HG03108 (cell line): ENCODE data around the gene TUBGCP4.

ENCODE experiments used
- ATAC-seq: cut with Tn5 transposase; IDR thresholded peaks from one replicate; pipeline ENCODE4 v1.9.1; 2021; ENCODE audit warnings: moderate library complexity; ENCODE audit not compliant: unreplicated experiment

The TUBGCP4 gene

DNA sequence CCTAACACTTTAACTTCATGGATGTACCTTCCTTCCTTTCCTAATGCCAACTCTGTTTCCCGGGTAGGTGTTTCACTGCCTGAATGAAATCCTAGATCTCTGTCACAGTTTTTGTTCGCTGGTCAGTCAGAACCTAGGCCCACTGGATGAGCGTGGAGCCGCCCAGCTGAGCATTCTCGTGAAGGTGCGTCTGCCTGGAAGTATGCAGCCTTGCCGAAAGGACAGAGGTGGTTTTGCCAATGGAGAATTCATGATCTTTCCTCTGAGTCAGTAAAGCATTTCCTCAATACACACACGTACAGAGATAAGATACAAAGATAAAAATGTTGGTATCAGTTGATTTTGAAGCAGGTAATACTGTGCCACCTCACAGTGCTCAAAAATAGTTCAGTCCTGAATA is 32.7 kb downstream of the TUBGCP4 start:
- no peak for ATAC-seq

DNA sequence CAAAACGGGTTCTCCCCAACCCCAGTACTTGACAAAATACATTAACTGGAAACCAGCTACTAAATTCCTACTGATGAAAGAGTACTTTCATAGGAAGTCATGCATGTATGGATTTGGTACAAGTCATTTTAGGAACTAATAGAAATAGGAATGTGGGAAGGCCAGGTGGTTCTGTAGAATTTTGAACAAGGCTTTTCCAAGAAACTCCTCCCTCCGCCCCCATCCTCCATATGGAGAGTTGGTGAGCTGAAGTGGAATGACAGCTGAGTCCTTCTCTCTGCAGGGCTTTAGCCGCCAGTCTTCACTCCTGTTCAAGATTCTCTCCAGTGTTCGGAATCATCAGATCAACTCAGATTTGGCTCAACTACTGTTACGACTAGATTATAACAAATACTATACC is 33.2 kb downstream of the TUBGCP4 start:
- no peak for ATAC-seq

DNA sequence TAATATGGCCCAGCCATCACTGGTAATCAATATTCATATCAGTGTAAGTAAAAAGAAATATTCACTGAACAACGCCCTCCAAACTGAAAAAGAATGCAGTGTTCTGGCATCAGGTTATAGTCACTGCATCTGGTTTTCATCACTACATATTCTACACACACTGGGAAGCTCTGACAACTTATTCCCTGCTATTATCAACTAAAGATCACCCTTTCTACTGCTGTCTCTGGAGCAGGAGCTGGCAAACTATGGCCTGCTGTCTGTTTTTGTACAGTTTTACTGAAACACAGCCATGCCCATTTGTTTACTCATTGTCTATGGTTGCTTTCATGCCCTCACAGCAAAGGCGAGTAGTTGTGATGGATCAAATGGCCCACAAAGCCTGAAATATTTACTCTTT is 35.3 kb downstream of the TUBGCP4 start:
- no peak for ATAC-seq

DNA sequence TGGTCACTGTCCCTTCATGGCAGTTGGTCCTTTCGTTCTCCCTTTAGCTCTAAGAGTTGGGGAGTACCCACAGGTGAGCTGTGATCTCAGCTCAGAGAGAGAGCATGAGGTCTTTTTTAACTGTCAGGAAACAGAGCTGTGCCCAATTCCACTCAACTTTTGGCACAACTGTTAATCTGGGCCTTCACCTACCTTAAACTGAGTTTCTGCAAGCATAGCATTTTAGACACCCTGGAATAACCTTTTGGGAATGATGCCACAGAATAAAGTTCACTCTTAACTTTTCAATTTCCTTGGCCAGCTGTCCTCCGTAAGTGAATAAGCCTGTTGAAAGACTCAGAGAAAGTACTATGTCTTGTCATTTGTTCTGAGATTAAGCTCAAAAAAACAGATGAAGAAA is 35.9 kb downstream of the TUBGCP4 start:
- no peak for ATAC-seq

DNA sequence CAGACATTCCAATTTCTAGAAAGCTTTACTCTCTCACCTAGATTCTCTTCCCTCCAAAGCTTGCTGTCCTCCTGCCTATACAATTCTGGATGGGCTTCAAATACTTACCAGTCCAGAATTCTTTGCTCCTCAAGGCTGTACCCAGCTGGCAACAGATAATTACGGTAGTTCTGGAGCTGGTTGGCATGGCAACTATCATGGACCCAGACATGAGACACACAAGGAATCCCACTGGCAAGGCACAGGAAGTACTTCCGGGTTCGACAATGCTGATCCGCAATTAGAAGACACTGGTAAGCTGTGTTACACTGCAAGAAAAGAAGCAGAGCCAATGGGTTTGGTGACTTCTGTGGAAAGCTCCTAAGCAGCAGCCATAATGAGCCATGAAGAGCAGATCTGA is 37.9 kb downstream of the TUBGCP4 start:
- ATAC-seq = no peak

DNA sequence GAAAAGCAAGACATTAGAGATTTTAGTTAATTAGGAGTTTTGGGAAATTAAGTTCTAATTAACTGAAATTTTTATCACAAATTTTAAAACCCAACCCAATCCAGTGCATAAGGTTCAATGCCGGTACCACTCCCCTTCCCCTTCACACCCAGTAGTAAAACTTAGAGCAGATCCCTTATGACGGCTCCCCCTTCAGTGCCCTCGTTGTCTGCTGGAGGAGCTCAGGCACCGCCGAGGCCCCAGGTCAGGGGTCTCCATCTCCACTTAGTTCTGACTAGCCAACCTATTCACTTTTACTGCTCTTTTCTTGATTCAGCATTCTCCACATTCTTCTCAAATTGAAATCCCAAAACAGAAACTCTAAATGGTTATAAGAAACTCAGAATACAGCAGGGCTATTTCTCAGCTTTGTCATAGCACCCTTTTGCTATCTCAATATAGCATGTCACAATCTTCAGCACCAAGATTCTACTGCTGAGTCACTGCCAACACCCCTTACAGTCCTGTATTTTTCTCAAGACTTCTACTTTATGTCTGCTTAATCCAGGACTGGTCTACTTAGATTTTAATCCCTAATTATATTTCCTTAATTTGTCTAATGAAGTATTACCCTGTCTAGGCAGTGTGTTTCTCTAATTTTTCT is 39.8 kb downstream of the TUBGCP4 start:
- no peak for ATAC-seq

DNA sequence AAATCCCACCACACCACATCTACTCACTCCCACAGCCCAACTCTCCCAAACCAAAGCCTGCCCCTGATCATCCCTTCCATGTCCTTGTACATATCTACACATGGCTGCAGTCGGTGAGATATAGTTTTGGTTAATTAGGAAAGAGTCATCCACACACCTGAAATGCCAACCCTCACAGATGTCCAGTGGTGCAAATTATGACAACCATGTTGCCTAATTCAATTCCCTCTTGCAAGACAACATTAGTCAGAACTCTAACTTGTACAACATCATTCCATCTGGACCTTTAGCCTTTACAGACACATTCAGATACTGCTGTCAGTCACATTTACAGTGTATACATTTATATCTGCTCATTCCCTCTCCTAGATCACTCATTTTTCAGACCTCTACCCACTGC is 41.2 kb downstream of the TUBGCP4 start:
- ATAC-seq = no peak

DNA sequence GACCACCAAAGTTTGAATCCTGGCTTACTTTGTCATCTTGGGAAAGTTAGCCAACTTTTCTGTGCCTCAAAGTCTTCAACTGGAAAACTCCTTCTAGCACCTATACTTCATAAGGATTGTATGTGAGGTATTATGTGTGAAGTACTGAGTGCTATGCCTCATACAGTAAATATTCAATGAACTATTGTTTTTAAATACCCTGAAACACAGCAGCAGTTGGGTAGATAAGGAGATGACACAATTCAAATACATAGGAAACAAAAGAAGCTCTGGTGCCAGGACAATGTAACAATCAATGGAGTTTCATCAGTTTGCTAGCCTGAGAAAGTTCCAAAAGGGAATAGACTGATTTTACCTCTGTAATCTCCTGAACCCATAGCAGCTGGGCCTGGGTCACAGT is 43.3 kb downstream of the TUBGCP4 start:
- no peak for ATAC-seq

DNA sequence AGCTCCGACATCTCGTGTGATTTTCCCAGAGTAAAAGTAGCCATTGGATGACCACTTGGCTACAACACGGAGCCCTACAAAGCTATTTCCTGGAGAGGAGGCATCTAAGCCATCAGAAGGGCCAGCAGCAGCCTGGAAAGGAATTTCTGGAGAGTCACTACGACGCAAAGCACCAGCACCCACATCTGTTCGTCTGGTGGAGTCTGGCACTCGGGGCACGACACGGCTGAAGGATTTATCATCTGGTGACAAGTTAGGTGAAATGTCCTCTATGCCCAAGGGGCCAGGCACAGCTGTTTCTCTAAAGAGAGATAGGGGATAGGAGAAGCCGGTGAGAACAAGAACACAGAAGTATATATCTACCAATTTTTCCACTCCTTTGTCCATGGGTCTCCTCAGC is 49.5 kb downstream of the TUBGCP4 start:
- ATAC-seq = no peak

DNA sequence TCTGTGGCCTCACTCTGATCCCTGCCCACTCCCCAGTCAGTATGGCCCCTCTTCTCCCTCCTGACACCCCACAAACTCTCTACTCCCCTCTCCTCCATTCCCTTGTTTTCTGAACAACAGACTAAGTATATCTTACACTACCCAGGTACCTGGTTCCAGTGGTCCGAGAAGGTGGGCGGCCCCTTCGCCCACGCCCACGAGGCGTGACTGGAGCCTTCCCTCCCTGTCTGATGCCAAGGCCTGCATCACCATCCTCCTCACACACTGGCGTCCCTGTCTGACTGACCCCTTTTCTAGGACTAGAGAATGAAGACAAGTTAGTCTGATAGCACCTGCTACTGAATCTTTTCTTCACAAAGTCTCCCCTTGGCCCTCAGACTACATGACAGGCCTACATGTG is 50.0 kb downstream of the TUBGCP4 start:
- no peak for ATAC-seq

DNA sequence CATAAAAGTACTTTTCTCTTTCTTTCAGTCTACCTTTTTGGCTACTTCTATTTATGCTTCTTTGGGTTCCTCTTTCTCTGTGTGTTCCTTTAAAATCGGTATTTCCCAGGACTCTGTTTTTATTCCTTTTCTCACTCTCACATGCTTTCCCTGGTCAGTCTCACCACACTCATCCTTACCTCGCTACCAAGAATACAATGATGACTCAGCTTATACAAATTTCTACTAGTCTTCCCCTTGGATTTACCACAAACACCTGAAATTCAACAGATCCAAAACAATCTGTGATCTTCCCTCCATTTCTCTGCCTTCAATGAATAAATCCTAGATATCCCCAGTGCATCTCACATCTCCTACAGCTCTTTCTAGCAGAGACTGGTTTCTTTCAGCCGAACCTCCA is 52.9 kb downstream of the TUBGCP4 start:
- ATAC-seq = no peak

DNA sequence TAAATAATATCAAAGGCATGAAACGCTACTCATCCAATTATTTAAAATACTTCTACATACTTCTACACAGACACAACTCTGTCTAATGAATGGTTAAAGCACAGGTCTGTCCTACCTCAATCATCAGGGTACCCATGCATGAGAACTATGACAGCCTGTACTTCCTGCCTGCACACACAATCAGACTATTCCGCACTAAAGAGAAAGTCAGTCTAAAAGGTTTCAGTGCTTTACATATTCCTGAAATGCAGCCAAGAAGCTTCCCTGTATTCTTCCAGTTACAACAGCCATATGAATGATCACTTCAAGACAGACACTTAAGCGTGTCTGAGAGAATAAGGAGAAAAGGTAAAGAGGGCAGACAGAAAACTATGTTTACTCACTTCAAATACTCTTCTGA is 58.8 kb downstream of the TUBGCP4 start:
- no peak for ATAC-seq

DNA sequence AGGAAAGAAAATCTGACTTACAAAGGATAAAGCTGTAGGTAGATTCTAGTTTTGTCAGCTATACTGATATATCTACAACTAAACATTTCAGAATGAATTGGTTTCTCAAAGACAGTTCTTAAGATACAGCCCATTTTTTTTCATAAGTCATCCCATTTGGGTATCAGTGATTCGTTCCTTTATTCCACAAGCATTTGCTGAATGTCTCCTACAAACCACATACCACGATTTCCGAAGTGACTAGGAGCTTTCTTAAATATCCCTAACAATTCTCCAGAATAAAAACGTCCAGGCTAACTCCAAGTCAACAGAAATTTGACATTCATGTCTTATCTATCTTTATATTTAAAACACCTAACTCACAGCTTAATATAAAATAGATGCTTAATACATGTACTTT is 62.3 kb downstream of the TUBGCP4 start:
- no peak for ATAC-seq

DNA sequence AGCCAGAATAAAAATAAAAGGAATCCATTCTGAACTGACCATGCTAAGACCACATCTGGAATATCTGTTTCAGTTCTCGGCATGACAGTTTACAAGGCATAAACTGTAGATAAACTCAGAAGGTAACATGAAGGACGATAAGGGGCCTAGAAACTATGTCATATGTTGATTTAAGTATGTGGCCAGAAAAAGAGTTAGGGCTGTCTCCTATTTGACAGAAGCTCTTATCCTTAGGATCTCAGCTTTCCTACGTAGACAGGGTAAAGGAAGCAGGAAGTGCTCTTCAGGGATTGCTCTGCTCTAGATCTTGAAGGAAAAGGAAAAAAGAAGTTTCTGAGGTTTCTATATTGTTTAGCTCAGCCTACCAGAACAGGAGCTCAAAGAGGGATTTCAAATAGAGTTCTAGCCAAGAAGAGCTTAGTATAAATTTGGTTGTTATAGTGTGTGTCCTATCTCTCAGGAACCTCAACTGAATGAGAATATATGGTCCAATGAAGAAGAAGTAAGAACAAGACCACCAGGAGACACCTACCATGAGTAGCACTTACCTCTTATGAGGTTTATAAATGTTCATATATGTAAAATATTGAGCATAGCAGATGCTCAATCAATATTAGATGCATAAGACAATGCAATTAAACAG is 62.9 kb downstream of the TUBGCP4 start:
- ATAC-seq = no peak

DNA sequence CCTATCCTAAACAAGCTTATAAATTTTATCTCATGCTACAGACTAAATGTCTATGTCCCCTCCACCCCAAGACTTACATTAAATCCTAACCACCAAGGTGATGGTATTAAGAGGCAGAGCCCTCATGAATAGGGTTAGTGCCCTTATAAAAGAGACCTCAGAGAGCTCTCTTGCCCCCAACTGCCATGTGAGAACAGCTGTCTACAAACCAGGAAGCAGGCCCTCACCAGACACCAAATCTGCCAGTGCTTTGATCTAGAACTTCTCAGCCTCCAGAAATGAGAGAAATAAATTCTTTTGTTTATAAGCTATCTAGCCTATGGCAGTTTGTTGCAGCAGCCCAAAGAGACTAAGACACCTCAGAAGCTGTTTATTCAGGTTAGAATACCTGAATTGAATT is 63.5 kb downstream of the TUBGCP4 start:
- no peak for ATAC-seq

DNA sequence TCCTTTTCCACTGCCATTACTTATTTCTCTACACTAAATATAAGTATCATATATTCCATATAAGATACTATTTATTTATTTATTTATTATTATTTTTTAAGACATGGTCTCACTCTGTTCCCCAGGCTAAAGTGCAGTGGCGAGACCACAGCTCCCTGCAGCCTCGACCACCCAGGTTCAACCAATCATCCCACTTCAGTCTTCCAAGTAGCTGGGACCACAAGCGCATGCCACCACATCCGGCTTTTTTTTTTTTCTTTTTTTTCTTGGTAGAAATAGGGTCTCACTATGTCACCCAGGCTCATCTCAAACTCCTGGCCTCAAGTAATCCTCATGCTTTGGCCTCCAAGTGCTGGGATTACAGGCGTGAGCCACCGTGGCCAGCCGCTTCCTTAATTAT is 65.5 kb downstream of the TUBGCP4 start:
- no peak for ATAC-seq

DNA sequence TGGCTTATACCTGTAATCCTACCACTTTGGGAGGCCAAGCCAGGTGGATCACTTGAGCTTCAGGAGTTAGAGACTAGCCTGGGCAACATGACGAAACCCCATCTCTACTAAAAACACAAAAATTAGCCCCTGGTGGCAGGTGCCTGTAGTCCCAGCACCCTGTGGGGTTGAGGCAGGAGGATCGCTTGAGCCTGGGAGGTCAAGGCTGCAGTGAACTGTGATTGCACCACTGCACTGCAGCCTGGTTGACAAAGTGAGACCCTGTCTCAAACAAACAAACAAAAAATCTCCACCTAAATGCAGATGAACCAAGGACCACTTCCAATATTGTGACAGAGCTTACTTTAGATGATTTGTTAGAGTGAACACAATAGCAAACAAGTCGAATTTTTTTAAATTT is 68.4 kb downstream of the TUBGCP4 start:
- ATAC-seq = no peak

DNA sequence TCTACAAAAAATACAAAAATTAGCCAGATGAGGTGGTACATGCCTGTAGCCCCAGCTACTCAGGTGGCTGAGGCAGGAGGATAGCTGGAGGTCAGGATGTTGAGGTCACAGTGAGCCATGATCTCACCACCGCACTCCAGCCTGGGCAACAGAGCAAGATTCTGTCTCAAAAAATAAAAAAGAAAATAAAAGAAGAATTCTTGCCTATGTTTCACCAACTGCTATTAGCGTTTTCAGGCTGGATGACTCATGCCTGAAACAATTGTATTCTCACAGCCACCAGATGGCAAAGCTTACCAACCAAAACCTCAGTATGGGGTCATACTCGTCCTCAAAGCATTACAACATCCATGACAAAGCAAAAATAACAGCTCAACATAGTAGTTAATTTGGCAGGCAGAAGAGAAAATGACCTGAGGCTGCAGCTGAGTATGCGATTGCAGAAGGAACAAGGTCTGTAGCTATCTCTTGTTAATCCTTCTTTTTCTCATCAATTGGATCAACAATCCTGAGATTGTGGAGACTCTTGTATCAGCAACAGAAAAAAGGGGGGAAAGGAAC is 69.9 kb downstream of the TUBGCP4 start:
- ATAC-seq = no peak

DNA sequence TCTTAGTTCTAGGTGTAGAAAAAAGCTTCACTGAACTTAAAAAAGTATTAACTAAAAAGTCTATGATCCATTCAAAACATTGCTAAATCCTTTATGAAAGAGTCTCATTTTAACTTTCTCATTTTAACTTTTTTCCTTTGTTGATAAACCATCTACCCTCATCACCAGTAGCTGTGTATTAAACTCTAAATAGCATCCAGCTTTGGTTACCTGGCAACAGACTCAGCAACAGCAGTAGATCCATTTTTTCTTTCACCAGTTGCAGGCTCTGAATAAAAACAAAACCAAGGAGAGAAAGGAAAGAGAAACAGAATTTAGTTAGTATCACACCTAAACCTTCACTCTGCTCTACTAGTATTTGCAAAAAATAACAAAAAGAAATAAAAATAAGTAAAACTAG is 70.4 kb downstream of the TUBGCP4 start:
- ATAC-seq = no peak

DNA sequence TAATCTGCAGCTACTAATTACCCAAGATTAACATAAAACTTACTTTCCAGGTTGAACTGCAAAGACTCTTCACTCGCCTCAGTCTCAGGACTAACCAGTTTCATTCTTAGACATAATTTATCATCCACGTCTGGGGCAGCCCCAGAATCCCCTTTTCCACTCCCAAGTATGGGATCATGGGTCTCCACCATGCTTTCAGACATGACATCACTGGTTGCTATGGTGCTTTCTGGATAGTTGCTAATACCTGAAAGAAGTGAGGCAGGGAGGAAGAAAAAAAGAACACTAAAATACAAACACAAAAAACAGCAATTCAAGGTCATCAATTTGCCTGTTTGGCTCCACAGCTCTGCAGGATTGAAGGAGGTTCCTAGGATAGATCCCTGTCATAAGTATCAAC is 75.4 kb downstream of the TUBGCP4 start:
- ATAC-seq = no peak

DNA sequence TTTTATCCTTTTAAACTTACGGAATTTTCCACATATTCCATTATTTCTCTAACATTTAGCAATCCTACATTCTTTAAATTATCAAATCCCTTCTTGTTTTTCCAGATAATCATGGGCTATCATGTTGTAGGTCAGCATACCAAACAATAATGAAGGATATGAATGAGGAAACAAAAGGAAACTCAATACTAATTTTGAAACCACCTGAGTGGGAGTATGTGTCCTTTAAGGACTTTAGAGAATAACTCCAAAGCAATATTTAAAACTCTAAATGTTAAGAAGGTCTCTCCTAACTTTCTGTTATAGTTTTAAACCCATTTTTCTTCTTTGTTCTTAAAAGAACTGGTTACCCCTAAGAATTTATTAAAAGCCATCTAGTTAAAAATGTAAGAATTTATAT is 79.1 kb downstream of the TUBGCP4 start:
- ATAC-seq = no peak
